ENCODE measurements around the gene RTL3.

RTL3 gene

DNA sequence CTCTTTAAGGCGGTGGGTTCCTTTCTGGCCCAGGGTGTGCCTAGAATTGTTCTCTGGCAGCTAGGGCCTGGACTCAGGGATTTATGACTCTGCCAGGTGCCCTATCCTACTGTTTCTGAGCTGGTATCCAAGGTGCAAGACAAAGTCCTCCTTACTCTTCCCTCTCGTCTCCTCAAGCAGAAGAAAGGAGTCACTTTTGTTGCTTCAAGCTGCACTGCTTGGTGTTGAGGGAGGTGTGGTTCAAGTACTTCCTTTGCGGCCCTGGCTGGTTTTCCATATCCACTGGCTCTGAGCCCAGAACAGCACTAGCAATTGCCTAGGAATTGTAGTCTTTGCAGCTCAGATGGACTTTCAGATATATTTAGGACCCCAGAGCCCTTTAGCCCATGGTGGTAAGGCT lies 39.3 kb downstream of the RTL3 start:
- no peak overlapping the region for H3K4me3 ChIP-seq (ENCODE audit: low read depth, low read length)
- TF ChIP-seq, protein P1, sequence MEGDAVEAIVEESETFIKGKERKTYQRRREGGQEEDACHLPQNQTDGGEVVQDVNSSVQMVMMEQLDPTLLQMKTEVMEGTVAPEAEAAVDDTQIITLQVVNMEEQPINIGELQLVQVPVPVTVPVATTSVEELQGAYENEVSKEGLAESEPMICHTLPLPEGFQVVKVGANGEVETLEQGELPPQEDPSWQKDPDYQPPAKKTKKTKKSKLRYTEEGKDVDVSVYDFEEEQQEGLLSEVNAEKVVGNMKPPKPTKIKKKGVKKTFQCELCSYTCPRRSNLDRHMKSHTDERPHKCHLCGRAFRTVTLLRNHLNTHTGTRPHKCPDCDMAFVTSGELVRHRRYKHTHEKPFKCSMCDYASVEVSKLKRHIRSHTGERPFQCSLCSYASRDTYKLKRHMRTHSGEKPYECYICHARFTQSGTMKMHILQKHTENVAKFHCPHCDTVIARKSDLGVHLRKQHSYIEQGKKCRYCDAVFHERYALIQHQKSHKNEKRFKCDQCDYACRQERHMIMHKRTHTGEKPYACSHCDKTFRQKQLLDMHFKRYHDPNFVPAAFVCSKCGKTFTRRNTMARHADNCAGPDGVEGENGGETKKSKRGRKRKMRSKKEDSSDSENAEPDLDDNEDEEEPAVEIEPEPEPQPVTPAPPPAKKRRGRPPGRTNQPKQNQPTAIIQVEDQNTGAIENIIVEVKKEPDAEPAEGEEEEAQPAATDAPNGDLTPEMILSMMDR (IDR thresholded peaks at IDR 0.05; ENCODE audit: low read depth, low read length) = no peak

GRCh38 chrX:78618987-78619386 lies 40.1 kb downstream of the RTL3 start:
- H3K4me3 ChIP-seq (ENCODE audit: low read depth, low read length) = no peak overlapping the region
- TF ChIP-seq, protein P1 (IDR thresholded peaks at IDR 0.05; ENCODE audit: low read depth, low read length) = no peak

DNA sequence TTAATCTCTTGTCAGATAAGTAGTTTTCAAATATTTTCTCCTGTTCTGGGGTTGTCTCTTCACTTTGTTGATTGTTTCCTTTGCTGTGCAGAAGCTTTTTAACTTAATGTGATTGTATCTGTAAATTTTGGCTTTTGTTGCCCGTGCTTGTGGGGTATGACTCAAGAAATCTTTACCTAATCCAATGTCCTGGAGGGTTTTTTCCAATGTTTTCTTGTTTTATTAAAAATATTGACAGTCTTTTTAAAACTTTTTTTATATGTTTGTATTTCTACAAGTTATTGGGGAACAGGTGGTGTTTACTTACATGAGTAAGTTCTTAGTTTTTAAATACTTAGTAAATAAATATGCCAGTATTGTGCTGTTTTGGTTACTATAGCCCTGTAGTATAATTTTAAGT lies 44.9 kb downstream of the RTL3 start:
- TF ChIP-seq, protein P1 (IDR thresholded peaks at IDR 0.05; ENCODE audit: low read depth, low read length) = no peak
- no peak overlapping the region for H3K4me3 ChIP-seq (ENCODE audit: low read depth, low read length)

Data from WI38 (cell line).